22Rv1 (cell line): Measurements from ENCODE around the gene CAMK2G.

ENCODE experiments used
- CTCF ChIP-seq: fragments of 450-650 bp; IDR thresholded peaks from 2 replicates; pipeline ENCODE4 v1.5.1; 2017; ENCODE audit warnings: mild to moderate bottlenecking
- ZFX ChIP-seq: fragments of 450-650 bp; IDR thresholded peaks from 2 replicates; pipeline ENCODE4 v1.6.1; 2017; ENCODE audit warnings: antibody characterized with exemption, borderline replicate concordance

GRCh38 chr10:73894245-73894971 lies 20.1 kb upstream of the CAMK2G start:
- no peak for TF ChIP-seq CTCF
- TF ChIP-seq ZFX, result no peak
